HG03025 (cell line): ENCODE results near the gene NRSN2.
"Not testable (repeated sequence)": the region's sequence is repeated elsewhere in the genome, so short reads cannot be mapped to it uniquely, and the experiment has no call there.

Experiments used
- ATAC-seq: cut with Tn5 transposase; IDR thresholded peaks from one replicate; pipeline ENCODE4 v1.9.1; 2021; ENCODE audit warnings: mild to moderate bottlenecking, moderate library complexity; ENCODE audit not compliant: unreplicated experiment, low FRiP score

NRSN2 gene

GRCh38 chr20:353166-353565 lies 6.3 kb downstream of the NRSN2 start:
- ATAC-seq = no peak

GRCh38 chr20:354298-354977 lies 7.5 kb downstream of the NRSN2 start:
- peak; percentile 82 for ATAC-seq

GRCh38 chr20:356154-356553 lies 9.2 kb downstream of the NRSN2 start:
- not testable (repeated sequence) for ATAC-seq

GRCh38 chr20:356745-357144 lies 9.8 kb downstream of the NRSN2 start:
- ATAC-seq = no peak

GRCh38 chr20:358891-359555 lies 12.1 kb downstream of the NRSN2 start:
- ATAC-seq = no peak

- no peak for ATAC-seq
Observed at GRCh38 chr20:361561-361960, 14.7 kb downstream of the NRSN2 start.

GRCh38 chr20:362271-363254 lies 15.7 kb downstream of the NRSN2 start:
- no peak for ATAC-seq

GRCh38 chr20:363319-364078 lies 16.6 kb downstream of the NRSN2 start:
- ATAC-seq = no peak

- ATAC-seq = no peak
Observed at GRCh38 chr20:364905-365794, 18.2 kb downstream of the NRSN2 start.

GRCh38 chr20:366041-366718 lies 19.3 kb downstream of the NRSN2 start:
- no peak for ATAC-seq

- ATAC-seq = no peak
Observed at GRCh38 chr20:366719-367485, 20.0 kb downstream of the NRSN2 start.

- no peak for ATAC-seq
Observed at GRCh38 chr20:367486-367887, 20.6 kb downstream of the NRSN2 start.

- ATAC-seq = no peak
Observed at GRCh38 chr20:368915-369314, 22.0 kb downstream of the NRSN2 start.

GRCh38 chr20:370151-370600 lies 23.3 kb downstream of the NRSN2 start:
- no peak for ATAC-seq

GRCh38 chr20:370977-371754 lies 24.3 kb downstream of the NRSN2 start:
- no peak for ATAC-seq

- ATAC-seq = no peak
Observed at GRCh38 chr20:371755-372542, 25.0 kb downstream of the NRSN2 start.
